DMS153 treated with DMSO at 0.1 percent for 48 hours (cell line): ENCODE results near the gene PKP4.
"Not testable (repeated sequence)": the region's sequence is repeated elsewhere in the genome, so short reads cannot be mapped to it uniquely, and the experiment has no call there.

Experiments used
- DNase-seq: peaks from one replicate; lab custom pipeline; 2025; ENCODE audit not compliant: unreplicated experiment; lab: John Stamatoyannopoulos, UW

PKP4 gene

DNA sequence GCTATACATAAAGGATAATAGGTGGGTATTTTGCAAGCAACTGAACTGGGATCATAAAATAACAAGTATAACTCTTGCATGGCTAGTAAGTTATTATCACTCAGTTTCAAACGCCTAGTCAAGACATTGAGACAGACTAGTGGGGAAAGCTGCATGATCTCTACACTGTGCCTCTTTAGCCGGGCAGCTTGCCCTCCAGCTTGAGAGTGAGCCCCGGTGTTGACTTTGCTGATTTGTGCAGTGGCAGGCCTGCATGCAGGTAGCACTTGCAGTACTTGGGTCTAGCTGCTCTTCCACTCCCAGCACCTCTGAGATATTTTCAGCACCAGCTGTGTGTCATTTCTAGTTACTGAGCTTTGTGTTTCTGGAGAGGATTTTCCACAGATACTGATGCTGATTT is 219.5 kb downstream of the PKP4 start:
- no peak for DNase-seq

DNA sequence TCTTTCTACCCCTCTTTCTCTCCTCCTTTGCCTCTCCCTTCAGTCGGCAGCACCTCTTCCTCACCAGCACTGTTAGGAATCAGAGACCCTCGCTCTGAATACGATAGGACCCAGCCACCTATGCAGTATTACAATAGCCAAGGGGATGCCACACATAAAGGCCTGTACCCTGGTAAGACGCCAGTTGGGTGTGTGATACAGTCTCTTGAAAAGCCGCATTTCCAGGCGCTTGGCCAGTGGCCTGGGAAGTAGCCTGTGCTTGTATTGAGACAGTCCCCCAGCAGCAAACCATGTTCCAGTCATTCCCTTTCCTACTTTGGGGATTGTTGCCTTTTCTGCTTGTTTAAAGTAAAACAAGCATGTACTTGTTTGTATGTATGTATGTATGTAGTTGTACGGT is 219.9 kb downstream of the PKP4 start:
- DNase-seq, result no peak

DNA sequence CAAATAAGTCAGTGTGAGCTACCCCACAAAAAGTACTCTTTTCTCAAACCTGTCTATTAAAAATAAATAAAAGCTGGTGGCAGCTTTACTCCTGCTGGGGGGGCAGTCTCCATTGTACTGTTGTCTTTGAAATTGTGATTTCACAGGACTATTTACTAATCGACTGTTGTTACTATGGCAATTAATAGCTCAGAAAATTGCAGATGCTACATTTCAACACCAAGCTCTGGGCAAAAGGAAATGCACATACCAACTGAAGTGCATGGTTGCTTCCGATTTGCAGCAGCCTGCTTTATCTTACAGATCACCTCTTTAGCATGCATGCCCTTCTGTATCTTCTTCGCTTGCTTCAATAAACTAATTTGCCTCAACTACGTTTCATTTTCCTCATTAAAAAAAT is 220.8 kb downstream of the PKP4 start:
- no peak for DNase-seq

DNA sequence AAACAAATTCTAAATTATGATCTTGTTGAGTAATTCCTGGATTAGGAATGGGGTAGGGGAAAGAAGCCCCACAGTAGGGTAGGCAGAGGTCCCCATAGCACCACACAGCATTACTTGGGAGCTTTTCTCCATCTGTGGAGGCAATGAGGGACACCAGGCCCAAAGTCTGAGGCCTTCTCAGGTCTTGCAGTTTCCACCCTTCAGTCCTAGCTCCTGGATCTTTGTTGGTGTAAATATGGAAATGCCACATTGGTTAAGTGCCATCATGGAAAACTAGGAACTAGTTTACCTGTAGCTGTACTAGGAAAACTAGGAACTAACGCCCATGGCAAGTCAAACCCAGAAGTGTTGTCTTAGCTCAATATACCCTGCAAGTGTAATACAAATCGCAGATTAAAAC is 225.1 kb downstream of the PKP4 start:
- no peak for DNase-seq

DNA sequence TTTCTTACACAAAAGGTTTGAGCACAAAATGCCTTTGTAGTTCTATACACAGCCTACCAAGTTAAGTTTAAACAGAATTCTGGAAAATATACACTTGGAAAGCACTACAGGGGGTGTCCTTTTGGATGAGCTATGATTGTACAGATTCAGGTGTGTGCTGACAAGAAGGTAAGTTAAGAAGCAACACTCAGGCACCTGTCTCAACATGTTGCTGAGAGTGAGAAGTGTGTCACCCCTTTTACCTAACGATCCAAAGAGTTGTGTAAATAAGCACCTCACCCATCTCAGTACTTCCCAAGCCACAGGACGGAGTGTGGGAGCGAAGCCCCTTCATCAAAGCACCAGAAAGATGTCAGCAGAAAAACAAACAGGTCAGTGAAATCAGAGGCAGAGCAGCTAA is 228.9 kb downstream of the PKP4 start:
- DNase-seq, result no peak

DNA sequence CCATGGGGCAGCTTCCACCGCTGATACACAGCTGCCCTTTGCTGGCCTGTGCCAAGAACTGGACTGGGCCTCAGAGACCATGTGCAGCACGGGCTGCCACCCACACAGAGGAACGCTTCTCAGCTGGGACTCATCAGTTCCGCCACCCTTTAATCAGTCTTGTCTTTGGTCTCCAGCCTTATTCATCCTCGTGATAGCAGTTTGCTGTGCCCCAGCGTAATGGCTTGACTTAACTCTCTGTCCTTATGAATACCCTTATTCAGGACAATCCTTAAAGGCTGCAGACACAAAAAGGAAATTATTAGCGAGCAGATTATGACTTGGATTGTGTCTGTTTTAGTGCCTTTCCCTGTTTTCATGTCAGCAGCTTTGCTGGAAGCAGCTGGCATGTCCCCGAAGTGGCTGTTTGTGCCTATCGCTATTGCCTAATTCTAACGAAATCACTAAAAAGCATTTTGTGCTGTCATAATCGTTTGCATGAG is 229.5 kb downstream of the PKP4 start:
- no peak for DNase-seq

DNA sequence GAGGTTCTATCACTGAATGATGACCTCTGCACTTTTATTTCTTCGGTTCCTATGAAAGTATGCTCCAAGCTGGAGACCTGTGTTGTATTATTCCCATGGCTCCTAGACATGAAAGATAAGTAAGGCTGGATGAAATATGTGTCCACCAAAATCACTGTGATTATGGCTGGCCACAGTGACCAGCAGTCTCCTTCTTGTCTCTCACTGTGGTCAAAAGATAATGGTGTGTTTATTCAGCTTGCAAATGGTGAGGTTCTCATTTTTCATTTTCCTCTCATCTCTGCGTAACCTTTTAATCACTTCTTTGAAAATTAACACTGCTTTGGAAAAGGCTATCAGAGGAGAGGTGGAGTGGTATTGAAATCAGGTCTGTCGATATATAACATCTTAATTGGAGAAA is 230.6 kb downstream of the PKP4 start:
- DNase-seq, result no peak

DNA sequence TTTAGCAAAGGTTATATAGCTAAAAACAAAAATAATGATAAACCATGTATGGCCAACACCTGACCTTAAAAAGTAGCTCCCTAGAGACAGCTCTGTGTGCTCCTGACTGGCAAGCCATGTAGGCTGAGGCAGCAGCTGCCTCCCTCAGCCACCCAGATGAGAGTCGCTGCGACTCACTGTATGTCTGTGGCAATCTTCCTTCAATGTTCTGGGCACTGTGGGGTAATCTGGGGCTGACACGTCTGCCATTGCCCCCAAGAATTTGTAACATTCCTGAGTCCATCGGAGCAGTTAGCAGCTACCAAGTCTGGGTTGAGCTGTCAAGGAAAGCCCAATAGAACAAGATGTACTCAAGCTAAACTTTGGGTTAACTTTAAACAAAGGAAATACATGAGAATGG is 232.0 kb downstream of the PKP4 start:
- DNase-seq, result no peak

DNA sequence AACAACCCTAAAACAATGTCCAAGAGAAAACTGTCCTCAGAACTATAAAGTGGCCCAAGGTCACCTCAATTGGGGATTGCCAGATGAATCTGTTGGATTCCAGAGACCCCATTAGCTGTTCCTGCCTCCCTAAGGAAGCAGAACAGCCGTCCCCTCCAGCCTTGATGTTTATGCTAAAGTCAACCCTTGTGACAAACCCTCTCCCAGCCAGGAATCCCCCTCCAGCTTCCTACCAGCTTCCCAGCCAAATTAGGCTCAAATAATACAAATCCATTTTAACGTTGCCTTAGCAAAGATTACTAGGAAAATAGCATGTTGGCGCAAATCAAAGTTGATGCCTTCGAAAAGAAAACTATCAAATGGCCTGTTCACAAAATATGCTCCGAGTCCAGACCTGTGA is 232.6 kb downstream of the PKP4 start:
- DNase-seq, result no peak

DNA sequence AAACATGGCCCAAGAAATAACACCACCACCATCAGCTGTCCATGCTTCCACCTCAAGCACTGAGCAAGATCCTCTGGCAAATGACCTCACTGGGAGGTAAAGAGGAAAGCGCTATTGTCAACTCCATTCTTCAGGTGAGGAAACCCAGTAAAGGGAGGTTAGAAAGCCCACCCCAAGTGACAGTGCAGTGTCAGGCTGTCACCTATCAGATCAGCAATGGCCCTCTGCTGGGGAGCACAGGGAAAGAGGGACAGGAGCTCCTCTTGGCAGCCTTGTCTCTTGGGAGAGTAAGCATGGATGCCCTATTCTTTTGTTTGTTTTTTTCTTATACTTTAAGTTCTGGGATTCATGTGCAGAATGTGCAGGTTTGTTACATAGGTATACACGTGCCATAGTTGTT is 234.1 kb downstream of the PKP4 start:
- no peak for DNase-seq

DNA sequence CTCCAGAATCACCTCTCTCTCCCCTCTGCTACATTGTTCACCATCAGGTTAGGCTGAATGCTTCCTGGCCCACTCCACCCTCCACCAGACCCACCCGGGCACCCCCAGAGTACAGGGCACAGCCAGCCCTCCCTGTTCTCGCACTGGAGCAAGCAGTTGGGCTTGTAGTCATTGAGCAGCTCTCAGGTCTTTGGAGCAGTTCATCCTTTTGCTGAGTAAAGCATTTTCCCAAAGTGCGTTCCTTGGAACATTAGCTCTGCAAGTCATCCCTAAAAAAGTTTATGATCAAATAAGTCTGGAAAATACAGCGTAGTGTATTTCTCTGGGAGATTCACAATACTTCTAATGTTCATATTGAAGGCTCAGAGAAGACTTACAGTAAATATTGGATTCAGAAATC is 234.9 kb downstream of the PKP4 start:
- DNase-seq, result no peak

DNA sequence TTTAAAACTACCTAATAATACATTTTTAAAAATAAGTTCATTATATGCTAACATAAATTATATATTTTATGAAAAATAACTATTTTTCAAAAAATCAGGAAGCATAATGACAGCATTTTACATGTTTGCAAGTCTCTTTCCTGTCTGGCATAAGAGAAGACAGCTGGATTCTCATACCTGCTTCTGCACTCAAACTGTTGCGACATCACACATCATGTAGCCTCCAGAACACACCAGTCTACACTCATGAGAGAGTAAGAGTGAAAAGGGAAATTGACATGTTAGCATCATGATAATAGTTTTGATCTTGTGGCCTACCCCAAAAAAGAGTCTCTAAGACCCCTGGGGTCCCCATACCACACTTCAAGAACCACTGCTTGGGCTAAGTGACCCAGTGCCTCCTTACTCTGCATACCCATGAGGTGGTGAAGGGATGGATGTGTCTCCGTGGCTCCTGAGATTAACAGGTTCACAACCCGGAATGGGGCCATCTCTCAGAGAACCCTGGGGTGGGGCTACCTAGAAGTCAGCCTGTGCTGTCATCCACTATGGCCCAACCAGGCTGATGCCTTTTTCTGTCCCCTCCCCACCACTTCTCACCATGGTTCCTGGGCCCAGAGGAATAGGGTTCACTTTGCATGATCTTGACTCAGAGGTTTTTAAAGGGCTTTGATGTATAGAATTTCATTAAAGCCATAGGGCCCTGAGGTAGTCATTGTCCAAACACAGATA is 235.8 kb downstream of the PKP4 start:
- no peak for DNase-seq

DNA sequence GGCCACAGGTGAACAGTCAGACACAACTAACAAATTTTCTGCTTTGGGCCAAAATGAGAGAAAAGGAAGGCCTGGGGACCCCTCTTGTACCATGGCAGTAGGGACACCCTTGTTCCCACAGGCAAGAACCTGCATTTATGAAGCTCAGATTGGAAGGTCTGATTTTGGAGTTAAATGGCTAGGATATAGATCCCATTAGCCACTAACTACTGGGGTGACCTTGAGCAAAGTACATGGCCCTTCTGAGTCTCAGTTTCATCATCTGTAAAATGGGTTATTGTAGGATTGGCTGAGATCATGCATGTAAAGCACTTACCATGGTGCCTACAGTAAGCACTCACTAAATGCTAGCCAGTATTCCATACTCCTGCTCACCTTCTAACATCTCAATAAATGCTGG is 236.7 kb downstream of the PKP4 start:
- DNase-seq, result no peak

DNA sequence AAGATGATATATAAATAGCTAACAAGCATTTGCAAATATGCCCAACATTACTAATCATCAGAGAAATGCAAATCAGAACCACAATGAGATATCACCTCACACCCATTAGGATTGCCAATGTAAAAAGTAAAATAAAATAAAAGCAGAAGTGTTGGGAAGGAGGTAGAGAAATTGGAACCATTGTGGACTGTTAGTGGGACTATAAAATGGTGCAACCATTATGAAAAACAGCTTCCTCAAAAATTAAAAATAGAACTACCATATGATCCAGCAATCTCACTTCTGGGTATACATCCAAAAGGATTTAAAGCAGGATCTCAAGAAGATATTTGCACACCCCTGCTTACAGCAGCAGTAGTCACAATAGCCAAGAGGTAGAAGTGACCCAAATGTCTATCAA is 238.6 kb downstream of the PKP4 start:
- DNase-seq, result no peak

DNA sequence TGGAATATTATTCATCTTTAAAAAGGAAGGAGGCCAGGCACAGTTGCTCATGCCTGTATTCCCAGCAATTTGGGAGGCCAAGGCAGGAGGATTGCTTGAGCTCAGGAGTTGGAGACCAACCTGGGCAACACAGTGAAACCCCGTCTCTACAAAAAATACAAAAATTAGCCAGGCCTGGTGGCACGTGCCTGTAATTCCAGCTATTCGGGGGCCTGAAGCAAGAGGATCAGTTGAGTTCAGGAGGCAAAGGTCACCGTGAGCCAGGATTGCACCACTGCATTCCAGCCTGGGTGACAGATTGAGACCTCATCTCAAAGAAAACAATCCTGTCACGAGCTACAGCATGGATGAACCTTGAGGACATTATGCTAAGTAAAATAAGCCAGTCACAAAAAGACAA is 239.0 kb downstream of the PKP4 start:
- DNase-seq, result not testable (repeated sequence)

DNA sequence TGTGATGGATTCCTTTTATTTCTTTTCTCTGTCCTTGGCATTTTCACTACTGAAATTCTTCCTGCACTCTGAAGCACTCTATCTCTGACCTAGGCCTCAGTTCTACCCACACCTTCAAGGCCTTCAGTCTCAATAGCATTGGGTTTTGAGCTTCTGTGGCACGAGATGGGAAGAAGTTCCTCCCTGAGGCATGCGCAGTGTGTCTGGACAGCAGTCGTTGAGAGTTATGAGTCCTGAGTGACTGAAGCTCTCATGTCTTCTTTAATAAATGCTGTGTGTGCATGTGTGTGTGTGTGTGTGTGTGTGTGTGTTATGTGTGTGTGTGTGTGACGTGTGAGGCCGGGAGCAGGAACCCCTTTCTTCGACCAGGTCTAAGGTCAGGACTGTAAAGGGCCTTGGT is 242.6 kb downstream of the PKP4 start:
- DNase-seq, result no peak

DNA sequence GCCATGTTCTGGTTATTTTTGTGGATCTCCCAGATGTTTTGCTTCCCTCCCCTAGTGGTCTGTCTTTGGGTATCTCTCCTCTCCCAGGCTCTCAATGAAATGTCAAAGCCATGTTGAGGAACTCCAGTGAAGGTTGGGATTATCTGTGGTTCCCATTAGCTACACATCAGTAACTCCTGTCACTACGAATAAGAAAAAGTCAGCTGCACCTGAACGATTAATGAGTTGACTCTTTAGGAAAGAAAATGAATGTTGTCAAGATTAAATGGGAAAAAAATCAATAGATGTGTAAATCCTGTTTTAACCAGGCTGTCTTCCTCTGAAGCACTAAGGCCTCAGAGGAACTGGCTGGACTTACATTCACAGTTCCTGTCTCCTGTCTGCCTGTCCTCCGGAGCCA is 244.3 kb downstream of the PKP4 start:
- no peak for DNase-seq

DNA sequence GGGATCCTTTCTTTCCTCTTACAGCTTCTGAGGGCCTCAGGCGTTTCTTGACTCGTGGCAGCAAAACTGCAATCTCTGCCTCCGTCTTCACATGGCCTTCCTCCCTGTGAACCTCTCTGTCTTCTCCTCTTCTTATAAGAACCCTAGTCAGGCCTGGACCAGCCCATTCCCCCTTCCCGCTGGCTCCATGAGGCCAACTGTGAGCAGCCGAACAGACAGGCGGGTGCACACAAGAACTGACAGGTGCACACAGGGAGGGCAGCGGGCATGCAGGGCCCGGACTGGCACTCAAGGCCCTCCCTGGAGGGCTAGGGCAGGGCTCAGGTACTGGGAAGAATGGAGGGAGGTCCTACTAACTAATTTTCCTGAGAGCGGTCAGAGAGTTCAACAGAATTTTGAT is 246.0 kb downstream of the PKP4 start:
- DNase-seq, result no peak

DNA sequence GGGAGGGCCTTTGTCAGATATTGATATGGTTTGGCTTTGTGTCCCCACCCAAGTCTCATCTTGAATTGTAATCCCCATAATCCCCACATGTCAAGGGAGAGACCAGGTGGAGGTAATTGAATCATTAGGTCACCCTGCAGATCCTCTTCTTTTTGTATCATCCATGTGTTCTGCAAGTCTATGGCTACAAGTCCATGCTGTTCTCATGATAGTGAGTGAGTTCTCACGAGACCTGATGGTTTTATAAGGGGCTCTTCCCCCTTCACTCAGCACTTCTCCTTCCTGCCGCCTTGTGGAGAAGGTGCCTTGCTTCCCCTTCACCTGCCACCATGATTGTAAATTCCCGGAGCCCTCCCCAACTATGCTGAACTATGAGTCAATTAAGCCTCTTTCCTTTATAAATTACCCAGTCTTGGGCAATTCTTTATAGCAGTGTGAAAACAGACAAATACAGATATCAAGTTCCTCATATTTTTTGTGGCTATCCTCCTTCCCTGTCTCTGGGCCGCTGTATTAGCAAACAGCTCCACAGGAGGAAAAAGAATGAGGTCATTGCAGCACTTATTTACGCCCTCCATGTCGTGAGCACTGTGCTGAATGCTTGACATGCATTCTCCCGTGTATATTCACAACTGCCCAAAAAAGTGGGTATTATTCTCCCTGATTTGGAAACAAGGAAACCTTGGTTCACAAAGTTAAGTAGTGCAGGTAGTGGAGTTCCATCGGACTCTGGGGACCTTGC is 248.1 kb downstream of the PKP4 start:
- DNase-seq, result not testable (repeated sequence)

DNA sequence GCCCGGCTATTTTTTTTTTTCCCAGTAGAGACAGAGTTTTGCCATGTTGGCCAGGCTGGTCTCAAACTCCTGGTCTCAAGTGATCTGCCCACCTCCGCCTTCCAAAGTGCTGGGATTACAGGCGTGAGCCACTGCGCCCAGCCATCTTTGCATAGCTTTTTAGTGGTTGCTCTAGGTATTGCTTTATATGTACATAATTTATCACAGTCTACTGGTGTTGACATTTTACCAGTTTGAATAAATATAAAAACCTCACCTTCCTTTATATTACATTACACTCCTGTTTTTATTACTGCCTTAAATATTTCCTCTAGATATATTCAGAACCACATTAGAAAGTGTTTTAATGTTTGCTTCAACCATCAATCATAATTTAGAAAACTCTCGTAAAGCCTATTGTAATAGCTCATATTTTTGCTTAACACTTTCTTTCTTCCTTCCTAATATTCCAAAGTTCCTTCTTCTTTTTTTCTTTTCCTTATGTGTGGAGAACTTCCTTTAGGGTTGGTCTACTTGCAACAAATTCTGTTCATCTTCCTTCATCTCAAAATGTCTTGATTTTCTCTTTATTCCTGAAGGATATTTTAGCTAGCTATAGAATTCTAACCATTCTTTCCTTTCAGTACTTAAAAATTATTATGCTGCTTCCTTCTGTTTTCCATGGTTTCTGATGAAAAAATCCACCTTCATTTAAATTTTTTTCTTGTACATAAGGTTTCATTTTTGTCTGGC is 256.2 kb downstream of the PKP4 start:
- no peak for DNase-seq

DNA sequence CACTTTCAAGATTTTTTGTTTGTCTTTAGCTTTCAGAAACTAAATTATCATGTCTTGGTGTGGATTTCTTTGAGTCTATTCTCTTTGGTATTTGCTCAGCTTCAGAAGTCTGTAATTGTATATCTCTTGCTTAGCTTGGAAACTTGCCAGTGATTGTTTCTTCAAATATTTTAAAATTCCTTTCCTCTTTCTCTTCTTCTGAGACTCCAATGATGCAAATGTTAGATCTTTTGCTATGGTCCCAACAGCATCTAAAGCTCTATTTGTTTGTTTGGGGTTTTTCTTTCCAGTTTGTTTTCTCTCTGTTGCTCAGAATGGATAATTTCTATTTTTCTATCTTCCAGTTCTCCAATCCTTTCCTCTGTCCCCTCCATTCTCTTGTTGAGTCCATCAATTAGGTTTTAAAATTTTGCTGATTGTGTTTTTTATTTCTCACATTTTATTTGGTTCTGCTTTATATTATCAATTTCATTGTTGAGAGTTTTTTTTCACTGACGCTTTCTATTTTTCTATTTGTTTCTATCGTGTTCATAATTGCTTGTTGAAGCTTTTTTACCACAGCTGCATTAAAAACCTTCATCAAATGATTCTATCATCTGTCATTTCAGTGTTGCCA is 256.9 kb downstream of the PKP4 start:
- no peak for DNase-seq

DNA sequence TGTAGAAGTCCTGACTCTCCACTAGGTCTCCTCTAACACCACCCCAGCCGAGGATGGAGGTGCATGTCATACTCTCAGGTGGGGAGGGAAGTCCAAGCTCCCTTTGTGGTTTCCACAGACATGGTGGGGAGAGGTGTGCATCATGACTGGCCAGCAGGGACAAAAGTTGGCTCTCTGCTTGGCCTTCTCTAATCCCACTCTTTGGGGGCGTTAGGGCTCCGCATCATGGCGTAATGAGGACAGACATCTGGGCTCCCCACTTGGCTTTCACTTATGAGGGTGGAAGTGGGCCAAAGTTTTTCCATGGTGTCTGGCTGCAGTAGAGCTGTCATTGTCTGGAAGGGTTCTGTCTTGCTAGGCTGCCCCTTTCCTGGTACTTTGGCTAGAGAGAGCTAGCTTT is 257.7 kb downstream of the PKP4 start:
- no peak for DNase-seq
